ENCODE results near the gene CALHM1.

CALHM1 gene

GRCh38 chr10:103474077-103474476 lies 15.4 kb upstream of the CALHM1 start:
- no peaks in the 10 kb centered on the region for H3K9me3 ChIP-seq (ENCODE audit: control insufficient read depth, insufficient read depth, low read length)
- H3K36me3 ChIP-seq (ENCODE audit: insufficient read depth, low read length): no peaks in the 10 kb centered on the region
- H3K9ac ChIP-seq (ENCODE audit: low read depth, low read length): no peak overlapping the region
- peaks cover 19% of the 10 kb centered on the region for H3K4me1 ChIP-seq (ENCODE audit: insufficient read depth, low read length)

- Histone ChIP-seq H3K9ac (ENCODE audit: low read depth, low read length) (no peak overlapping the region), H3K36me3 (ENCODE audit: insufficient read depth, low read length) (no peaks in the 10 kb centered on the region), H3K4me1 (ENCODE audit: insufficient read depth, low read length) (peaks cover 15% of the 10 kb centered on the region)
Observed at GRCh38 chr10:103473261-103473671, 14.6 kb upstream of the CALHM1 start.

GRCh38 chr10:103472005-103472404 lies 13.3 kb upstream of the CALHM1 start:
- Histone ChIP-seq H3K36me3 (ENCODE audit: insufficient read depth, low read length) (no peaks in the 10 kb centered on the region), H3K9me3 (ENCODE audit: control insufficient read depth, insufficient read depth, low read length) (no peaks in the 10 kb centered on the region), H3K9ac (ENCODE audit: low read depth, low read length) (no peak overlapping the region), H3K4me1 (ENCODE audit: insufficient read depth, low read length) (peaks cover 12% of the 10 kb centered on the region)

More at GRCh38 chr10:103473261-103473671, 14.6 kb upstream of the CALHM1 start:
- no peaks in the 10 kb centered on the region for H3K9me3 ChIP-seq (ENCODE audit: control insufficient read depth, insufficient read depth, low read length)

GRCh38 chr10:103470761-103471653 lies 12.3 kb upstream of the CALHM1 start:
- Histone ChIP-seq H3K4me1 (ENCODE audit: insufficient read depth, low read length) (peaks cover 6% of the 10 kb centered on the region; the same call in 1 of the 2 replicates), H3K9ac (ENCODE audit: low read depth, low read length) (peak overlapping the region; percentile 9; the same call in 1 of the 2 replicates), H3K9me3 (ENCODE audit: control insufficient read depth, insufficient read depth, low read length) (no peaks in the 10 kb centered on the region), H3K36me3 (ENCODE audit: insufficient read depth, low read length) (no peaks in the 10 kb centered on the region)

- Histone ChIP-seq H3K9me3 (ENCODE audit: control insufficient read depth, insufficient read depth, low read length) (no peaks in the 10 kb centered on the region), H3K9ac (ENCODE audit: low read depth, low read length) (no peak overlapping the region), H3K36me3 (ENCODE audit: insufficient read depth, low read length) (no peaks in the 10 kb centered on the region), H3K4me1 (ENCODE audit: insufficient read depth, low read length) (peaks cover 6% of the 10 kb centered on the region; the same call in 1 of the 2 replicates)
Observed at GRCh38 chr10:103469201-103469600, 10.5 kb upstream of the CALHM1 start.

- Histone ChIP-seq H3K36me3 (ENCODE audit: insufficient read depth, low read length) (no peaks in the 10 kb centered on the region), H3K4me1 (ENCODE audit: insufficient read depth, low read length) (peaks cover 6% of the 10 kb centered on the region; the same call in 1 of the 2 replicates), H3K9ac (ENCODE audit: low read depth, low read length) (no peak overlapping the region), H3K9me3 (ENCODE audit: control insufficient read depth, insufficient read depth, low read length) (no peaks in the 10 kb centered on the region)
Observed at GRCh38 chr10:103467406-103467805, 8.7 kb upstream of the CALHM1 start.

- H3K36me3 ChIP-seq (ENCODE audit: insufficient read depth, low read length): no peaks in the 10 kb centered on the region
- H3K4me1 ChIP-seq (ENCODE audit: insufficient read depth, low read length): peaks cover 6% of the 10 kb centered on the region; the same call in 1 of the 2 replicates
- no peak overlapping the region for H3K9ac ChIP-seq (ENCODE audit: low read depth, low read length)
- H3K9me3 ChIP-seq (ENCODE audit: control insufficient read depth, insufficient read depth, low read length): no peaks in the 10 kb centered on the region
Observed at GRCh38 chr10:103466734-103467133, 8.0 kb upstream of the CALHM1 start.

GRCh38 chr10:103465411-103466179 lies 6.9 kb upstream of the CALHM1 start:
- no peaks in the 10 kb centered on the region for H3K36me3 ChIP-seq (ENCODE audit: insufficient read depth, low read length)
- H3K9ac ChIP-seq (ENCODE audit: low read depth, low read length): no peak overlapping the region
- H3K4me1 ChIP-seq (ENCODE audit: insufficient read depth, low read length): no peaks in the 10 kb centered on the region; the same call in 1 of the 2 replicates
- no peaks in the 10 kb centered on the region for H3K9me3 ChIP-seq (ENCODE audit: control insufficient read depth, insufficient read depth, low read length)

- H3K9ac ChIP-seq (ENCODE audit: low read depth, low read length): no peak overlapping the region
- H3K4me1 ChIP-seq (ENCODE audit: insufficient read depth, low read length): no peaks in the 10 kb centered on the region; the same call in 1 of the 2 replicates
- no peaks in the 10 kb centered on the region for H3K9me3 ChIP-seq (ENCODE audit: control insufficient read depth, insufficient read depth, low read length)
- no peaks in the 10 kb centered on the region for H3K36me3 ChIP-seq (ENCODE audit: insufficient read depth, low read length)
Observed at GRCh38 chr10:103463499-103463898, 4.8 kb upstream of the CALHM1 start.

- H3K9ac ChIP-seq (ENCODE audit: low read depth, low read length): no peak overlapping the region
- no peaks in the 10 kb centered on the region for H3K9me3 ChIP-seq (ENCODE audit: control insufficient read depth, insufficient read depth, low read length)
- no peaks in the 10 kb centered on the region for H3K36me3 ChIP-seq (ENCODE audit: insufficient read depth, low read length)
- H3K4me1 ChIP-seq (ENCODE audit: insufficient read depth, low read length): no peaks in the 10 kb centered on the region; the same call in 1 of the 2 replicates
Observed at GRCh38 chr10:103459615-103460014, 915 bp upstream of the CALHM1 start.

GRCh38 chr10:103457896-103458583 lies 660 bp downstream of the CALHM1 start:
- no peaks in the 10 kb centered on the region for H3K9me3 ChIP-seq (ENCODE audit: control insufficient read depth, insufficient read depth, low read length)
- no peak overlapping the region for H3K9ac ChIP-seq (ENCODE audit: low read depth, low read length)
- H3K36me3 ChIP-seq (ENCODE audit: insufficient read depth, low read length): no peaks in the 10 kb centered on the region
- no peaks in the 10 kb centered on the region; the same call in 1 of the 2 replicates for H3K4me1 ChIP-seq (ENCODE audit: insufficient read depth, low read length)

- Histone ChIP-seq H3K4me1 (ENCODE audit: insufficient read depth, low read length) (no peaks in the 10 kb centered on the region; the same call in 1 of the 2 replicates), H3K9ac (ENCODE audit: low read depth, low read length) (no peak overlapping the region), H3K9me3 (ENCODE audit: control insufficient read depth, insufficient read depth, low read length) (no peaks in the 10 kb centered on the region), H3K36me3 (ENCODE audit: insufficient read depth, low read length) (no peaks in the 10 kb centered on the region)
Observed at GRCh38 chr10:103457176-103457712, 1.5 kb downstream of the CALHM1 start.

GRCh38 chr10:103456074-103456660 lies 2.5 kb downstream of the CALHM1 start:
- Histone ChIP-seq H3K36me3 (ENCODE audit: insufficient read depth, low read length) (no peaks in the 10 kb centered on the region), H3K9me3 (ENCODE audit: control insufficient read depth, insufficient read depth, low read length) (no peaks in the 10 kb centered on the region), H3K4me1 (ENCODE audit: insufficient read depth, low read length) (no peaks in the 10 kb centered on the region; the same call in 1 of the 2 replicates), H3K9ac (ENCODE audit: low read depth, low read length) (no peak overlapping the region)
